Neural crest cell (in vitro differentiated cells): Measurements from ENCODE around the gene SCGB1C1. TPM values are rescaled to one million over a fixed set of nuclear protein-coding genes. Genes with fewer than 3 reads are reported as not detected.
A peak's percentile ranks its signal among the peaks of the same experiment; 100 is the strongest.

Source experiments
- DNase-seq: peaks from one replicate; pipeline ENCODE4 v3.0.0; 2021; ENCODE audit warnings: low read depth, mixed read lengths, low spot score
- H3K27ac Mint-ChIP-seq: one replicate; pipeline ENCODE4 v1.8.0; 2021; ENCODE audit warnings: mild to moderate bottlenecking, mixed read lengths; ENCODE audit not compliant: unreplicated experiment
- H3K27me3 Mint-ChIP-seq: 2 replicates; pipeline ENCODE4 v1.8.0; 2021; ENCODE audit warnings: low read depth, mild to moderate bottlenecking, mixed read lengths
- H3K36me3 Mint-ChIP-seq: 2 replicates; pipeline ENCODE4 v1.8.0; 2021; ENCODE audit warnings: low read depth, mild to moderate bottlenecking, mixed read lengths
- H3K4me1 Mint-ChIP-seq: 2 replicates; pipeline ENCODE4 v1.8.0; 2021; ENCODE audit warnings: mixed read lengths
- H3K4me3 Mint-ChIP-seq: one replicate; pipeline ENCODE4 v1.8.0; 2021; ENCODE audit warnings: mild to moderate bottlenecking, mixed read lengths
- H3K9me3 Mint-ChIP-seq: 2 replicates; pipeline ENCODE4 v1.8.0; 2021; ENCODE audit warnings: mixed read lengths
- CTCF ChIP-seq: fragments of 200-600 bp; sonication (generic); conservative IDR thresholded peaks from 2 replicates; pipeline ENCODE4 v1.5.0; 2021; ENCODE audit warnings: antibody characterized with exemption, mild to moderate bottlenecking
- total RNA-seq: library from RNA; stranded (reverse); gene quantifications from 2 replicates; pipeline ENCODE4 v1.2.1, GENCODE V29; 2021

SCGB1C1 gene
- total RNA-seq, 1 donor from 2014 or later, result not detected

- TF ChIP-seq CTCF, result no peak
- H3K4me3 Mint-ChIP-seq, result no peak overlapping the region
- H3K27ac Mint-ChIP-seq, result no peak overlapping the region
- H3K36me3 Mint-ChIP-seq, result no peaks in the 10 kb centered on the region
- no peaks in the 10 kb centered on the region for H3K27me3 Mint-ChIP-seq
- no peaks in the 10 kb centered on the region for H3K4me1 Mint-ChIP-seq
- DNase-seq, result no peak
- no peaks in the 10 kb centered on the region for H3K9me3 Mint-ChIP-seq
Measured at GRCh38 chr11:200224-201003, 7.5 kb downstream of the SCGB1C1 start.

GRCh38 chr11:201966-202365, 9.1 kb downstream of the SCGB1C1 start:
- TF ChIP-seq CTCF, result no peak
- H3K27ac Mint-ChIP-seq, result no peak overlapping the region
- H3K27me3 Mint-ChIP-seq, result no peaks in the 10 kb centered on the region
- DNase-seq, result no peak
- H3K9me3 Mint-ChIP-seq, result no peaks in the 10 kb centered on the region
- peaks cover 8% of the 10 kb centered on the region for H3K4me1 Mint-ChIP-seq
- H3K36me3 Mint-ChIP-seq, result no peaks in the 10 kb centered on the region
- H3K4me3 Mint-ChIP-seq, result peak overlapping the region; percentile 75

- TF ChIP-seq CTCF, result no peak
- Mint-ChIP-seq H3K36me3 (peaks cover under 1% of the 10 kb centered on the region), H3K27ac (no peak overlapping the region), H3K27me3 (peaks cover 2% of the 10 kb centered on the region), H3K4me3 (peak overlapping the region; percentile 75), H3K4me1 (peaks cover 12% of the 10 kb centered on the region), H3K9me3 (no peaks in the 10 kb centered on the region)
- no peak for DNase-seq
Measured at GRCh38 chr11:202490-202889, 9.6 kb downstream of the SCGB1C1 start.

- Mint-ChIP-seq H3K36me3 (peaks cover 3% of the 10 kb centered on the region), H3K4me1 (peaks cover 20% of the 10 kb centered on the region), H3K9me3 (no peaks in the 10 kb centered on the region), H3K27ac (peak overlapping the region; percentile 67), H3K4me3 (peak overlapping the region; percentile 54), H3K27me3 (peaks cover 4% of the 10 kb centered on the region)
- no peak for DNase-seq
- no peak for TF ChIP-seq CTCF
Measured at GRCh38 chr11:203056-203944, 10.4 kb downstream of the SCGB1C1 start.

GRCh38 chr11:203945-204586, 11.2 kb downstream of the SCGB1C1 start:
- Mint-ChIP-seq H3K27me3 (peaks cover 4% of the 10 kb centered on the region), H3K9me3 (no peaks in the 10 kb centered on the region), H3K27ac (no peak overlapping the region), H3K36me3 (peaks cover 3% of the 10 kb centered on the region), H3K4me3 (peak overlapping the region; percentile 73), H3K4me1 (peaks cover 20% of the 10 kb centered on the region)
- no peak for TF ChIP-seq CTCF
- no peak for DNase-seq
